HG03442 (cell line): ENCODE results near the gene SARM1.
"Not testable (repeated sequence)": the region's sequence is repeated elsewhere in the genome, so short reads cannot be mapped to it uniquely, and the experiment has no call there.

Source experiments
- ATAC-seq: cut with Tn5 transposase; IDR thresholded peaks from one replicate; pipeline ENCODE4 v1.9.1; 2021; ENCODE audit warnings: mild to moderate bottlenecking, moderate library complexity; ENCODE audit not compliant: unreplicated experiment

The SARM1 gene

DNA sequence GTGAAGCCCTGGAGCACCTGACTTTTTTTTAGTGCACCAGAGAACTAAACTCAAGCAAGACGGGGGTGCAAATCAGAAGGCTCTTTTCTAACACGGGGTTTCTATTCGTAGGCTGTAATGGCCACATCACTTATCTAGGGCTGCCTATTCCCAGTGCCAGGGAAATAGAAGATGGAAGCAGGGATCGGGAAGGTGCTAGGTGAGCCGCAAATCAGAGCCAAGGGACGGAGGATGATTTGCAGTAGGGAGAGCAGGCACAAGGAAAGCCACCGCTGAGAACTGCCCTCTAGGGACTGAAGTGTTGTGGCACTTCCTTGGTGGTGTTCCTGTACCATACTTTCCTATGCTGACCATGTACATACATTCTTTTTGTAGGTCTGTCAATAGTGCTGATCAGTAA is 42.3 kb downstream of the SARM1 start:
- no peak for ATAC-seq

DNA sequence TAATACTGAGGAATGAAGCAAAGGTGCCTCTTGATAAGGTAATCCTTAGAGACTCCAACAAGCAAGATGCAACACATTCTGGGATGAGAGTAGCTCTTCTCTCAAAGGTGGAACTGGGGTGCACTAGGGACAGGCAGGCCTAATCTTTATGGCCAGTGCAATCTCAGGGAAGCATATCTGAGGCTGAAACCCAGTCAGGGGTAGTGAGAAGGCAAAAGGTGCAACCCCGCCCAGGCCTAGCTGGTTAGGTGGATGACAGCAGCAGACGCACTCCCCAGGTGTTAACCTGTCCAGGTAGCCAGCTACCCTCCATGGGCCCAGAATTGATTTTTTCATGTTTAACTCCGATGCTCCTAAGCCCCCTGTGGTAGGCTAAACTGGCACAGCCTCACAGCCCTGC is 44.4 kb downstream of the SARM1 start:
- ATAC-seq: no peak

DNA sequence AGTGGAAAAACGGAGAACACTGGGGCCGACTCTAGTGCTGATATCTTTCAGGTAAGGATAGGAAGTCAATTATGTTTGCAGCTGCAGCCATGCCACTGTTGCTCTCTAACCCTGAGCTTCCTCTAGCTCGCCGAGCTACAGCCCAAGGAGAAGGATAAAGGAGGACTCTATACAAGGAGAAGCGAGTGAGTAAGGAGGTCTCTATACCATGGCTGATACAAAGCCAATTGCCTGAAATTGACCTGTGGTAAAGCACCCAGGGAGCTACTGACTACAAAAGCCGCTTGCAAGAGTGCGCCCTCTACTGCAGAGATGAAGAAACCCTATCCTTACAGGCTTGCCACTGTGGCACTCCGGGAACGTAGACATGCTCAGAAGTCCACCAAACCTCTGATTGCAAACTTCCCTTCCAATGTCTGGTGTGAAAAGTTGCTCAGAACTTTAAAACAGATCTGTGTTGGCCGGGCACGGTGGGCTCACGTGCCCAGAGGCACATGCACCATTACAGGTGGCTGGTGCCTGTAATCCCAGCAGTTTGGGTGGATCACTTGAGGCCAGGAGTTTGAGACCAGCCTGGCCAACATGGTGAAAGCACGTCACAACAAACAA is 45.3 kb downstream of the SARM1 start:
- no peak for ATAC-seq

DNA sequence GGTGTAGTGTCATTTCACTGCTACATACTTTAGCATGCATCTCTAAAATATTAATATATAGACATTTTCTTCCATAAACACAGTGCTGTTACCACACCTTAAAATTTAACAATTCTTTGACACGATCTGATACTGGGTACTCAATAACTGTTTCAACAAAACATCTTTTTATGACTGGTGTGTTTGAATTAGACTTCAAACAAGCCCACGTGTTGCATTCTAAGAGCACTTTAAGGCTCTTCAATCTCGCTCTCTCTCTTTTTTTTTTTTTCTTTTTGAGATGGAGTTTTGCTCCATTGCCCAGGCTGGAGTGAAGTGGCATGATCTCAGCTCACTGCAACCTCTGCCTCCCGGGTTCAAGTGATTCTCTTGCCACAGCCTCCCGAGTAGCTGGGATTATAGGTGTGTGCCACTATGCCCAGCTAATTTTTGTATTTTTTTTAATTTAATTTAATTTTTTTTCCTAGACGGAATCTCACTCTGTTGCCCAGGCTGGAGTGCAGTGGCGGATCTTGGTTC is 50.4 kb downstream of the SARM1 start:
- ATAC-seq: no peak

DNA sequence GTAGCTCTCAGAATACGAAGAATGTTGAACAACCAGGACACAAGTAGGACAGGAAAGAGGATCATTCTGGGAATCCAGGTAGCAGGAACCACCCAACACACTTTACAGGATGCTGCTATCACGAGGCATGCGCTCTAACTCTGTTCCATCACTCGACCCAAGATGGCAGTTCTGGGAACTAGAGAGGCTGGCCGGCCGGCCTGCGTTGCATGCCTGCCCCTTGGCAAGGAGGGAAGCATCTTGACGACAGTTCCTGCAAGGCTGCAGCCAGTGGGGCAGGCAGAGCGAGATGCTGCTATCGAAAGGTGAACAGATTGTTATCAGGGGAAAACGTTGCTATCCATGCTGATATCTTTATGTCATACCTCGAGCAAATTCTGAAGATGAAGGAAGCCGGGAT is 53.7 kb downstream of the SARM1 start:
- ATAC-seq: no peak

DNA sequence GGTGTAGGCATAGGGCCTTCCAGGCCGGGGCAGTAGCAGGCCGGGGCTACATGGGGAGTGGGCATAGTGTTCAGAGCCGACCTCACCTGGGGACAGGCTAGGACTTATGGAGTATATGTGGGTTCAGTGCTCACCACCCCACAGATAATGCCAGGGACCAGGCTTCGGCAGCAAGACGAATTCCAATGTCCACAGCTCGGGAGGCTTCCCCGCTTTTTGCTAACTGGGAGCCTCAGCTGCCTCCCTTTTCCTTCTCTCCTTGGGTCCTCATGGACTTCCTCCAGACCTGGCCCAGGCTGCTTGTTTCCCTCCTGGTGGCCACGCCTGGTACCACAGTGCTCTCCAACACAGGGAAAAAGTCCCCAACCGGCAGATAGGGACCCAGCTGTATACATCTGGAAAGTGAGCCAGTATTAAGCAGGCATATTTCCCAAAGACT is 54.6 kb downstream of the SARM1 start:
- ATAC-seq: no peak

DNA sequence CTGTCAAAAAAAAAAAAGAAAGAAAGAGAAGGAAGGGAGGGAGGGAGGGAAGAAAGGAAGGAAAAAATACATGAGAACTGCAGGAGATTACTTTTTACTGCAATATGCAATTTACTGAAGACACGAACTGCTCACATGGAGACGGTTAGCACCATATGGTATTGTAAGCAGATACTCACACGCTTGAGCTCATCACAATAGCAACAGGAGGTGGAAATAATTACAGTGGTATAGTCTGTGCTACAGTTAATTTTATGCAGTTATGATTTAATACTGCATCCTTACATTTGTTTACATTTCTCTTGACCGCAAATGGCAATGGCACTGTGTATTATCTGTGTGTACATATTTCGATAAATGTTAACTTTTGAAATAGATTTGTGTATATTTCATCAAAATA is 55.9 kb downstream of the SARM1 start:
- no peak for ATAC-seq

DNA sequence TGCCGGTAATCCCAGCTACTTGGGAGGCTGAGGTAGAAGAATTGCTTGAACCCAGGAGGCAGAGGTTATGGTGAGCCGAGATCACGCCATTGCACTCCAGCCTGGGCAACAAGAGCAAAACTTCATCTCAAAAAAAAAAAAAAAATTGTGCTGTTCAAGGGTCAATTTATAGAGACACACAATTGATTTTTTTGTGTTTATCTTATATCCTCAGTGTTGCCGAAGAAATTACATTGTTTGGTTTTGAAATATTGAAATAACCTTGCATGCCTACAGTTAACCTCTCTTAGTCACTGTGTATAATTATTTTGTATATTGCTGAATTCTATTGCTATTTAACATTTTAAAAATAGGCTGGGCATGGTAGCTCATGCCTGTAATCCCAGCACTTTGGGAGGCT is 56.5 kb downstream of the SARM1 start:
- ATAC-seq: not testable (repeated sequence)

DNA sequence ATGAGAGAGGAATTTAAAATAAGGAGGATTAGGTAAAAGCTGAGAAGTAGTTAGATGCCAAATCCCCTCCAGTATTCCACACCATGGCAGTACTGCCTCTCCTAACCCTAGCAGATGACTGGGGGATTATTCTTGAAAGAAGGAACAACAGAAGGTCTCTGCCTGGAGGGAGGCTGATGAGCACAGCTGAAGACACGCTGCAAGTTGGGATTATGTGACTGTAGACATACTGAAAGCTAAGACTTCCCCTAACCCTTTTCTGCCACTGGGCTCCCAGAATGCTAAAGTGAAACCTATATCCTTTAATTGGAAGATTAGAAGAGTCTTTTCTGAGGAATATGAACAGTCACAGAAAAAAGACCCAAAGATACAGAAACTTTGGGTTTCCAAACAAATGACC is 62.2 kb downstream of the SARM1 start:
- no peak for ATAC-seq

DNA sequence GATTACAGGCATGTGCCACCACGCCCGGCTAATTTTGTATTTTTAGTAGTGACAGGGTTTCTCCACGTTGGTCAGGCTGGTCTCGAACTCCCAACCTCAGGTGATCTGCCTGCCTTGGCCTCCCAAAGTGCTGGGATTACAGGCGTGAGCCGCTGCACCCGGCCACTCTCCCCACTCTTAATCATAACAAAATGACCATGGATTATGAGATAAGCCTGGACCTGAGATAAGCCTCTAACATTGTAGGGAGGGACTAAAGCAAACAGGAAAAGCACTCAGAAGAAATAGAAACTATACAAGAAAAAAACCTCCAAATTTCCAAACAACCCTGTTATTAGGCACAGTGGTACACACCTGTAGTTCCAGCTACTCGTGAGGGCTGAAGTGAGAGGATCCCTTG is 62.8 kb downstream of the SARM1 start:
- ATAC-seq: not testable (repeated sequence)

DNA sequence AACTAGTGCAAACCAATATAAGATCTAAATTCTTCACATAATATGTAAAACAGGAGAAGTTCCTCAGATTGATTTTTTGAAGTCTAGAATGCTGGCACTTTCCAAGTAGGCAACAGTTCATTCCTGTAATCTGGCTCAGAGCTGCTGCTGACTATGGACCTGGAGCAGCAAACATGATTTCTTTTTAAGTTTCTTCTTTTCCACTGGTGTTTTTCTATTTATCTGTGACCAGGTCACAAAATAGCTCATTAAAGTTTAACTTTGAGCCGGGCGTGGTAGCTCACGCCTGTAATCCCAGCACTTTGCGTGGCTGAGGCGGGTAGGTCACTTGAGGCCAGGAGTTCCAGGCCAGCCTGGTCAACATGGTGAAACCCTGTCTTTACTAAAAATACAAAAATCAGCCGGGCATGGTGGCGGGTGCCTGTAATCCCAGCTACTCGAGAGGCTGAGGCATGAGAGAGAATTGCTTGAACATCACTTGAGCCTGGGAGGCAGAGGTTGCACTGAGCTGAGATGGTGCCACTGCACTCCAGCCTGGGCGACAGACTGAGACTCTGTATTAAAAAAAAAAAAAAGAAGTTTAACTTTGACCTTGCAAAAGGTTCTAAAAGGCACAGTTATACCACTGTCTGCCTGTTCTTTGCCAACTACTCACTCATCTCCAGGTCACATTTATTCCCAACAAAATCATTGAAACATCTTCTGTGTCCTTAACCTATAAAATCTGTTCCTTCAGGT is 72.6 kb downstream of the SARM1 start:
- no peak for ATAC-seq

DNA sequence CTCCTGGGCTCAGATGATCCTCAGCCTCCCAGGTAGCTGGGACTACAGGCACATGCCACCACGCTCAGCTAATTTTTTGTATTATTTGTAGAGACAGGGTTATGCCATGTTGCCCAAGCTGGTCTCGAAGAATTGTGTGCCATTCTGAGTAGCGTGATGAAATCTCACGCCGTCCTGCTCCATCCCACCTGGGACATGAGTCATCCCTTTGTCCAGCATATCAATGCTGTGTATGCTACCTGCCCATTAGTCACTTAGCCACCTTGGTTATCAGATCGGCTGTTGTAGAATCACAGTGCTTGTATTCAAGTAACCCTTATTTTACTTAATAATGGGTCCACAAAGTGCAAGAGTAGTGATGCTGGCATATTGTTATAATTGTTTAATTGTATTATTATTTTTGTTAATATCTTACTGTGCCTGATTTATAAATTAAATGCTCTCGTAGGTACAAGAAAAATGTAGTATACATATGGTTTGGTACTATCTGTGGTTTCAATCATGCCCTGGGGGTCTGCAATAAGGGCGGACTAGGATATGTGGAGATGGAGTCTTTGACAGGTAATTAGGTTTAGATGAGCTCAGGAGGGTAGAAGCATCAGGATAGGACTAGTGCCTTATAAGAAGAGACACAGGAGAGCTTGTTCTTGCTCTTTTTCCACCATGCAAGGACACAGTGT is 75.4 kb downstream of the SARM1 start:
- ATAC-seq: no peak

DNA sequence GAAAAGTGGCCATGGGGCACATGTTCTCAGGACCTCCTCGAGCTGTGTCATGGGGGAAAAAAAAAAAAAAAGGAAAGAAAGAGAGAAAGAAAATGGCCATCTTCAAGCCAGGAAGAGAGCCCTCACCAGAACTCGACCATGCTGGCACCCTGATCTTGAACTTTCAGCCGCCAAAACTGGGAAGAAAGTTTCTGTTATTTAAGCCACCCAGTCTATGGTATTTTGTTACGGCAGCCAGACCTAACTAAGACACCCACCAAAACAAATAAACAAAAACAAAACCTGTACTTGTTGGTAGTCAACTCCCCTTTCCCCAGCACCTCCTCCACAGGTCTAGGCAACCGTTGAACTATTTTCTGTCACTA is 75.9 kb downstream of the SARM1 start:
- no peak for ATAC-seq

DNA sequence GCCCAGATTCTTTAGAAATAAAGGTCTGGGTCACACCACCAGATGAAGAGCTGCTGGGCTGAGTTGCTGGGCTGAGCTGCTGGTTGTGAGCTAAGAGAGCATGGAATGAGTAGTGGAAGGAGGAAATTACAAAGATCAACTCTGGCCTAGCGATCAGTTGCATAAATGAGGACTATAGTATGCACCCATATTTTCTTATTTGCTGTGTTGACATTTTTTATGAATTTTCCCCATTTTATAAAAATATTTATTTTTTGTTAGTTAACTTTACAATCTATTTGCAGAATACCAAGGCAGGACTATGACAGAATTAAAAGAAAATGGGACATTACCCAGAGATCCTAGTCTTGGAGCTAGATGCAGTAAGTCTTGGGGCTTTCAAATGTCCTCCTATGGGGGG is 78.4 kb downstream of the SARM1 start:
- ATAC-seq: no peak
